SK-N-SH treated with all-trans-retinoic acid at 6 μM for 48 hours (cell line): ENCODE data around the gene SQOR.

Experiments used
- ATAC-seq: fragments of 200-7000 bp; cut with Tn5 transposase; 3 replicates; pipeline ENCODE4 v1.9.1; 2020; ENCODE audit warnings: mild to moderate bottlenecking, moderate library complexity
- ARNTL ChIP-seq: fragments of 450-650 bp; formaldehyde crosslinking; IDR thresholded peaks from 2 replicates; pipeline ENCODE4 v1.5.0; 2020; ENCODE audit warnings: low read depth, mild to moderate bottlenecking, moderate library complexity, borderline replicate concordance
- BACH2 ChIP-seq: fragments of 250-450 bp; sonication (Bioruptor Pico); IDR thresholded peaks from 2 replicates; pipeline ENCODE4 v1.9.0; 2021; ENCODE audit warnings: mild to moderate bottlenecking, borderline replicate concordance
- CREB5 ChIP-seq: fragments of 250-450 bp; sonication (Bioruptor Pico); IDR thresholded peaks from 2 replicates; pipeline ENCODE4 v1.5.1; 2020; ENCODE audit warnings: low read depth, mild to moderate bottlenecking, moderate library complexity
- CSDC2 ChIP-seq: fragments of 250-450 bp; sonication (Bioruptor Pico); IDR thresholded peaks from 2 replicates; pipeline ENCODE4 v1.5.0; 2020; ENCODE audit warnings: mild to moderate bottlenecking, moderate library complexity
- CSRNP3 ChIP-seq: fragments of 250-450 bp; sonication (Bioruptor Pico); IDR thresholded peaks from 2 replicates; pipeline ENCODE4 v1.5.1; 2021; ENCODE audit warnings: mild to moderate bottlenecking, moderate library complexity
- ESRRG ChIP-seq: fragments of 250-450 bp; sonication (Bioruptor Pico); IDR thresholded peaks from 2 replicates; pipeline ENCODE4 v1.6.1; 2021; ENCODE audit warnings: mild to moderate bottlenecking
- GLIS3 ChIP-seq: fragments of 250-450 bp; sonication (Bioruptor Pico); IDR thresholded peaks from 2 replicates; pipeline ENCODE4 v1.5.0; 2020; ENCODE audit warnings: mild to moderate bottlenecking, moderate library complexity
- ISL1 ChIP-seq: fragments of 250-450 bp; sonication (Bioruptor Pico); IDR thresholded peaks from 2 replicates; pipeline ENCODE4 v2.1.2; 2022; ENCODE audit warnings: mild to moderate bottlenecking, moderate library complexity
- OSR1 ChIP-seq: fragments of 250-450 bp; sonication (Bioruptor Pico); IDR thresholded peaks from 2 replicates; pipeline ENCODE4 v1.8.0; 2022; ENCODE audit warnings: moderate library complexity, mild to moderate bottlenecking, inconsistent platforms
- PATZ1 ChIP-seq: fragments of 250-450 bp; sonication (Bioruptor Pico); IDR thresholded peaks from 2 replicates; pipeline ENCODE4 v1.8.0; 2020; ENCODE audit warnings: mild to moderate bottlenecking, moderate library complexity, borderline replicate concordance
- POU6F1 ChIP-seq: fragments of 250-450 bp; sonication (Bioruptor Pico); IDR thresholded peaks from 2 replicates; pipeline ENCODE4 v1.8.0; 2021; ENCODE audit warnings: low read depth, mild to moderate bottlenecking, moderate library complexity, borderline replicate concordance
- PPARA ChIP-seq: fragments of 250-450 bp; sonication (Bioruptor Pico); IDR thresholded peaks from 2 replicates; pipeline ENCODE4 v1.5.0; 2020; ENCODE audit warnings: mild to moderate bottlenecking, borderline replicate concordance
- RARB ChIP-seq: fragments of 250-450 bp; sonication (Bioruptor Pico); IDR thresholded peaks from 2 replicates; pipeline ENCODE4 v1.8.0; 2021; ENCODE audit warnings: mild to moderate bottlenecking, moderate library complexity
- SNAI2 ChIP-seq: fragments of 250-450 bp; sonication (Bioruptor Pico); IDR thresholded peaks from 2 replicates; pipeline ENCODE4 v1.5.0; 2020; ENCODE audit warnings: mild to moderate bottlenecking, moderate library complexity
- TCF4 ChIP-seq: fragments of 250-450 bp; sonication (Bioruptor Pico); IDR thresholded peaks from 2 replicates; pipeline ENCODE4 v1.8.0; 2021; ENCODE audit warnings: mild to moderate bottlenecking, moderate library complexity, borderline replicate concordance
- TOX ChIP-seq: fragments of 250-450 bp; sonication (Bioruptor Pico); IDR thresholded peaks from 2 replicates; pipeline ENCODE4 v1.8.0; 2021; ENCODE audit warnings: mild to moderate bottlenecking, moderate library complexity, borderline replicate concordance
- ZC3H10 ChIP-seq: fragments of 250-450 bp; sonication (Bioruptor Pico); IDR thresholded peaks from 2 replicates; pipeline ENCODE4 v1.5.1; 2021; ENCODE audit warnings: mild to moderate bottlenecking, moderate library complexity
- ZFP3 ChIP-seq: fragments of 250-450 bp; sonication (Bioruptor Pico); IDR thresholded peaks from 2 replicates; pipeline ENCODE4 v1.5.0; 2020; ENCODE audit warnings: mild to moderate bottlenecking, moderate library complexity
- ZFP30 ChIP-seq: fragments of 450-650 bp; formaldehyde crosslinking; IDR thresholded peaks from 2 replicates; pipeline ENCODE4 v1.5.0; 2022; ENCODE audit warnings: mild to moderate bottlenecking, moderate library complexity
- ZNF565 ChIP-seq: fragments of 450-650 bp; formaldehyde crosslinking; conservative IDR thresholded peaks from 2 replicates; pipeline ENCODE4 v1.5.0; 2020; ENCODE audit warnings: low read depth, mild to moderate bottlenecking, moderate library complexity
- ZNF70 ChIP-seq: fragments of 450-650 bp; formaldehyde crosslinking; IDR thresholded peaks from 2 replicates; pipeline ENCODE4 v1.5.0; 2020; ENCODE audit warnings: mild to moderate bottlenecking, moderate library complexity
- ZNF8 ChIP-seq: fragments of 450-650 bp; formaldehyde crosslinking; IDR thresholded peaks from 2 replicates; pipeline ENCODE4 v1.5.0; 2020; ENCODE audit warnings: mild to moderate bottlenecking, moderate library complexity
- TF ChIP-seq, protein P1 (sequence below): fragments of 250-450 bp; sonication (Bioruptor Pico); IDR thresholded peaks from 2 replicates; pipeline ENCODE4 v1.5.0; 2020; ENCODE audit warnings: mild to moderate bottlenecking, moderate library complexity

Gene SQOR

DNA sequence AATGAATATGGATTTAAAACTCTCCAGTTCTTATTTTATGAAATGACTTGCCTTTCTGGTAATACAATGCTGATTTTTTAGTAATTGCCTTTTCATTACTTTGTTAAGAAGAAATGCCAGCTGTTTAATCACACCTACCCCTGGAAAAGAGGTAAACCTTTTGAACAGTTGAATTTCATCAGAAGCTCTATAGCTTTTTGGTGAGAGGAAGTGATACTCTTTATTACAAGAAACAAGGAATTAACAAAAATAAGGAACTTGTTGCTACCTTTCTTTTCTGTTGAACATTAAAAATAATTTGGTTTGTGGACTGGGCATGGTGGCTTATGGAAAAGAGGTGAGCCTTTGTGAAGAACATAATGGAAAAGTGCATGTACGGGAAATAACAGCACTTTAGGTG is 28.0 kb upstream of the SQOR start:
- ATAC-seq: no peak
- TF ChIP-seq SNAI2 (CRISPR knock-in tag): no peak
- TF ChIP-seq TCF4 (CRISPR knock-in tag): no peak
- TF ChIP-seq POU6F1 (CRISPR knock-in tag): no peak
- TF ChIP-seq RARB: no peak
- no peak for TF ChIP-seq GLIS3 (CRISPR knock-in tag)
- TF ChIP-seq CSDC2: no peak
- no peak for TF ChIP-seq ISL1
- no peak for TF ChIP-seq ZC3H10 (CRISPR knock-in tag)
- TF ChIP-seq CSRNP3: no peak
- TF ChIP-seq CREB5 (CRISPR knock-in tag): no peak
- no peak for TF ChIP-seq ARNTL (CRISPR knock-in tag)
- TF ChIP-seq ZNF70: no peak
- TF ChIP-seq ESRRG (CRISPR knock-in tag): no peak
- no peak for TF ChIP-seq PPARA (CRISPR knock-in tag)
- TF ChIP-seq OSR1 (CRISPR knock-in tag): no peak
- no peak for TF ChIP-seq ZNF8
- TF ChIP-seq ZFP3 (CRISPR knock-in tag): no peak
- TF ChIP-seq ZNF565 (CRISPR knock-in tag): no peak
- no peak for TF ChIP-seq PATZ1 (CRISPR knock-in tag)
- no peak for TF ChIP-seq ZFP30

GRCh38 chr15:45611305-45611704 is 23.5 kb upstream of the SQOR start:
- TF ChIP-seq GLIS3 (CRISPR knock-in tag) (no peak), PATZ1 (CRISPR knock-in tag) (no peak), BACH2 (CRISPR knock-in tag) (no peak), ISL1 (no peak), ZNF70 (no peak), CSDC2 (no peak)
- TF ChIP-seq, all 23 proteins: peak for 0
- ATAC-seq: peak; percentile 33; the same call in 2 of the 3 replicates

GRCh38 chr15:45612790-45613415 is 21.9 kb upstream of the SQOR start:
- TF ChIP-seq ZNF8: no peak
- no peak for TF ChIP-seq BACH2 (CRISPR knock-in tag)
- TF ChIP-seq, protein P1, sequence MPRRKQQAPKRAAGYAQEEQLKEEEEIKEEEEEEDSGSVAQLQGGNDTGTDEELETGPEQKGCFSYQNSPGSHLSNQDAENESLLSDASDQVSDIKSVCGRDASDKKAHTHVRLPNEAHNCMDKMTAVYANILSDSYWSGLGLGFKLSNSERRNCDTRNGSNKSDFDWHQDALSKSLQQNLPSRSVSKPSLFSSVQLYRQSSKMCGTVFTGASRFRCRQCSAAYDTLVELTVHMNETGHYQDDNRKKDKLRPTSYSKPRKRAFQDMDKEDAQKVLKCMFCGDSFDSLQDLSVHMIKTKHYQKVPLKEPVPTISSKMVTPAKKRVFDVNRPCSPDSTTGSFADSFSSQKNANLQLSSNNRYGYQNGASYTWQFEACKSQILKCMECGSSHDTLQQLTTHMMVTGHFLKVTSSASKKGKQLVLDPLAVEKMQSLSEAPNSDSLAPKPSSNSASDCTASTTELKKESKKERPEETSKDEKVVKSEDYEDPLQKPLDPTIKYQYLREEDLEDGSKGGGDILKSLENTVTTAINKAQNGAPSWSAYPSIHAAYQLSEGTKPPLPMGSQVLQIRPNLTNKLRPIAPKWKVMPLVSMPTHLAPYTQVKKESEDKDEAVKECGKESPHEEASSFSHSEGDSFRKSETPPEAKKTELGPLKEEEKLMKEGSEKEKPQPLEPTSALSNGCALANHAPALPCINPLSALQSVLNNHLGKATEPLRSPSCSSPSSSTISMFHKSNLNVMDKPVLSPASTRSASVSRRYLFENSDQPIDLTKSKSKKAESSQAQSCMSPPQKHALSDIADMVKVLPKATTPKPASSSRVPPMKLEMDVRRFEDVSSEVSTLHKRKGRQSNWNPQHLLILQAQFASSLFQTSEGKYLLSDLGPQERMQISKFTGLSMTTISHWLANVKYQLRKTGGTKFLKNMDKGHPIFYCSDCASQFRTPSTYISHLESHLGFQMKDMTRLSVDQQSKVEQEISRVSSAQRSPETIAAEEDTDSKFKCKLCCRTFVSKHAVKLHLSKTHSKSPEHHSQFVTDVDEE: no peak
- no peak for TF ChIP-seq ZNF70
- no peak for TF ChIP-seq TOX (CRISPR knock-in tag)
- no peak for TF ChIP-seq RARB
- no peak for TF ChIP-seq PPARA (CRISPR knock-in tag)

More at GRCh38 chr15:45612790-45613415, 21.9 kb upstream of the SQOR start:
- ATAC-seq: peak; percentile 66
